Activated CD4-positive, alpha-beta T cell treated with anti-CD3 and anti-CD28 coated beads for 4 hours (primary cell): Measurements from ENCODE around the gene SLC30A1.

ENCODE experiments used
- DNase-seq, 2 donors: peaks; one replicate each; pipeline ENCODE4 v3.0.0-alpha.2; 2020

SLC30A1 gene

DNA sequence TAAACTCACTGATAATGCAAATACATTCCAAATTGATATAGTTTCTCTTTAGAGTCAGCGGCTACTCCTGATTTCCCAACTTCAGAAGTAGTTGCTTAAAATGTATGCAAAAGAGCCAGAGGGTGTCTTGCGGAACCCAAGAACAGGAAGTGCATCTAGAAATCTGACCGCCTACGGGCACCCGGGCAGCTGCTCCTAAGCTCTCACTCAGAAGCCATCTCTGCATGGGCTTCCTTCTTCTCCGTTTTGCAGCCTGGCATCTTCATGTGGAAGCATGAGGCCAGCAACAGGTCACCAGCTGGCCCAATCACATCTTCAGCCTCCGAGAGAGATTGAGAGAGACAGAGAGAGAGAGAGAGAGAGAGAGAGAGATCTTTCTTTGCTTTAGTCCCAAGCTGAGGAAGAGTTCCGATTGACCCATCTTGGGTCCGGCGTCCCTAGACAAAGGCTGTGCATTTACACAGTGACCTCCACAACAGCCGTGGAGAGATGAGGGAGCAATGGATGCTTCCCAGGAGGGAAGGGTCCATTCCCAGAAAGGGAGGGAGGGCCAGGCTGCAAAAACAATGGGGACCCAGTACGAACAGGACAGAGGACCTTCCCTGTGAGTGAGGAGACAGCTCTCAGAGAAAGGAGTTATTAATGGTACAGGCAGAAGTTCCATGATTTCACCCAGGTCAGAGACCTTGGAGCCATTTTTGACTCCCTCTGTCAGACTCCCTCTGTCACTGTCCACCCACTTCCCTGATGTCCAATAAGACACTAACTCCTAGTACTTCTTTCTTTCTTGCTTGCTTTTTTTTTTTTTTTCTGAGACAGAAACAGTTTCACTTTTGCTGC is 28.2 kb upstream of the SLC30A1 start:
- DNase-seq = peak; percentile 6 to 8

DNA sequence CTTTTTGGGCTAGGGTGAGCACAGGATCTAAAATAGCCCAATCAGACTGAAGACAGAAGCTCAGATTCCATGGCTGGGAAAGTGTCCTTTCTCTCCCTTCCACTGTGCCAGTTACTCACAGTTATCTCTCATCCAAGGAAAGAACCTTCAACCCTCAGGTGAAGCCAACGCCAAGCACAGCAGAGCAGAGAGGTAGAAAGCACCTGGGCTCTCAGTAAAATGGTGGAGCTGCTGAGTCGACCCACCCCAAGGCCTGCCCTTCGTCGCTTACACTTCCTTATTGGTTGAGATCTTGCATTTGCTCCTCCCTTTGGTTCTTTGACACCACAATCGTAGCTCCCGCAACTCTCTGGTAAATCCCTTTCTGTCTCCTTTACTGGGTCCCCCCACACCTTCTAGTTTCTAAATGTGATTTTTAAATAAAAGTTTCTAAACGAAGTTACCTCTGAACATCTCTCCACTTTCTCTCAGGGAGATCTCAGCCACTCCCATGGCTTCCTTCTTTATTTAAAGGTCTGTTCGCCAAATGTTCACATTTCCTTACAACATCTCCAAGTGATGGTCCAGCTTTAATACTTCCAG is 27.5 kb upstream of the SLC30A1 start:
- peak in 1 of 2 donors; percentile 27 for DNase-seq

DNA sequence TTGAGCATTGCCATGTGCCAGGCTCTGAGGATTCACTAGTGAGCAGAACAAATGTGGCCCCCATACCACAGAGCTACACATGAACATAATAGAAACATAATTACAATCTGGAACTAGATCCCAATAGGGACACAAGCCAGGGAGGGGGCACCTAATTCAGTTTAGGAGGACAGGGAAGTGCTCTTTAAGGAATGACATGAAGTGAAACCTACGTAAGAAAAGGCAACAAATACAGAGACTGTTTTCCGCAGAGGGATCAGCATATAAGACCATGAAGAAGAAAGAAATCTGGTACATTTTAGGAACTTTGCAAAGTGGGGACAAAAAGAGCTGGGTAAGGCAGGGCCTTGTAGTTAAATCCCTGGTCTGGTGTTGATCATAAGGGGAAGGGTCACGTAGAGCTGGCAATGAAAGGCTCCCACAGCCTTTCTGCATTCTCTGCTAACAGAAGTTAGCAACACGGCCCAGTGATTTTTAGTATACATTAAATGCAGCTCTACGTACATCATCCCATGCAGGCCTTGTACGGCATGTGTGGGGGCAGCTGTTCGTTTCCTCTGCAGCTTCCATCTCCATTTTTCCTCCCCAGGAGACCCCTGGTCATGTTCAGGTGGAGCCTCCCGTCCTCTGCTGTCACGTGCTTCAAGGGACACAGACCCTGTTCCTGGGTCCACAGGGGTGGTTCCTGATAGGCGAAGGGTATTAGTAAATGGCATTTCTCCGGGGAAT is 26.8 kb upstream of the SLC30A1 start:
- no peak for DNase-seq

DNA sequence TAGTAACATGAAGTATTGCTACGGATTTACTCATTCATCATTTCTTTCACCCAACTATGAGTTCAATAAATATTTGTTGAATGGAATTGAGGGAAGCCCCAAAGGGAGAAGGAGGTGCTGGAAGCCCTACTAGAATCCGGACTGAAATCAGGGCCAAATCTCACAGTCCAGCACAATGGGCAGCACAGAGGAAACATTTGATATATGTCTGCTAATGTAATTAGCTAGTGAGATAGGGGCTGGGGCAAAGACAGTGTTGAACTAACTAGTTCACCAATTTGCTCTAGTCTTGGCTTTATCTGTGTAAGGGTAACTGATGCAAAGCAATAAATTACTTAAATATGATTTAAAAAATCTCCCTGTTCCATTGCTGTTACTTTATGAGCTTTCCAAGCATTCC is 26.1 kb upstream of the SLC30A1 start:
- no peak for DNase-seq

DNA sequence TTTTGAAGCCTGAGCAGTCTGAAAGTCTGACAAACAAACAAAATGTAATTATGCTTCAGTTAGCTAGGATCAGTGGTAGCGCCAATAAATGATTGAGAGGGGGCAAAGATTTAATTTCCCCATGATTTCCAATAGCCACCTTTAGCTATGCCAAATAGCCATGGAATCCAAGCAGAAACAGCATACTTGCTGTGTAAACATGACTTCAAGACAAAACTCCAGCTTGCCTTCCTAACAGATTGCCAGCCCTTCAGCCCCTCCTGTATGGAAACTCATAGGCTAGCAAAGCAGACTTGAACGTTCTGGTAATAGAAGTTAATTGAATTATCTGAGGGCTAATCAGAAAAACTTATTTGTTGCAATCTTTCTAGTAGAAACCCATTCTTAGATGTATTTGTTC is 25.6 kb upstream of the SLC30A1 start:
- DNase-seq = no peak

DNA sequence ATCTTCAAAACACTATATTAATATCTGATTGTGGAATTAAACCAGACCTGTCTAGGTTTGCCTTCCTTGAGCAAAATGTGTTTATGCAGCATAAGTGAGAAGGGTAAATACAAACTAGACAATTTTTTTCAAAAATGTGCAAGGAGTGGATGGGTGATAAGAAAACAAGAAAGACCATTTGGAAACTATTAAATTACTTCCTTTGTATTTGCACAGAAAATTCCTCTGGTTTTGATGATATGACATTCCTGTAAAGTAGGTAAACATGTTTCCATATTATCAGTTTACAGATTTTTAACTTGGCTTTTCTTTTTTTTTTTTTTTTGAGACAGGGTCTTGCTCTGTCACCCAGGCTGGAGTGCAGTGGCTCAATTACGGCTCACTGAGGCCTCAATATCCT is 24.8 kb upstream of the SLC30A1 start:
- DNase-seq = no peak

DNA sequence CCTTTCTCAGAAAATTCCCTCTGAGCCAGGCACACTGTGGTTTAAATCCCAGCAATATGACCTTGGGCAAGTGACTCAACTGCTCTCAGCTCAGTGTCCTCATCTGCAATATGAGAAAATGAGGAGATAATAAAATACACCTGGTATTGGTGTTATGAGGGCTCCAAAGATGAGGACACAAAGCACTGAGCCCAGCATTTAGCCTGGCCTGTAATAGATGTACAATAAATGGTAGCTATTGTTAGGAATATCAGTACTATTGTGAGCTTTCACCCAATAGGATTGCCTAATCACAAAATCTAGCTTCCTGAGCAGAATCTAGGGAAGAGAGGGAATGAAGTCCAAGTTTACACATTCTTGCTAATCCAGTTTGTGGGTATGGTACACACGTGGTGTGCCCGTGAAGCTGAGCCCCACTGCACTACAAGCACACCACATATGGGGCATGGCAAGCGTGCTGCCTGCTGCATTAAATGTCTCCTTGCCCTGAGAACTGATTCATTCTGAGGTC is 24.3 kb upstream of the SLC30A1 start:
- DNase-seq = no peak

DNA sequence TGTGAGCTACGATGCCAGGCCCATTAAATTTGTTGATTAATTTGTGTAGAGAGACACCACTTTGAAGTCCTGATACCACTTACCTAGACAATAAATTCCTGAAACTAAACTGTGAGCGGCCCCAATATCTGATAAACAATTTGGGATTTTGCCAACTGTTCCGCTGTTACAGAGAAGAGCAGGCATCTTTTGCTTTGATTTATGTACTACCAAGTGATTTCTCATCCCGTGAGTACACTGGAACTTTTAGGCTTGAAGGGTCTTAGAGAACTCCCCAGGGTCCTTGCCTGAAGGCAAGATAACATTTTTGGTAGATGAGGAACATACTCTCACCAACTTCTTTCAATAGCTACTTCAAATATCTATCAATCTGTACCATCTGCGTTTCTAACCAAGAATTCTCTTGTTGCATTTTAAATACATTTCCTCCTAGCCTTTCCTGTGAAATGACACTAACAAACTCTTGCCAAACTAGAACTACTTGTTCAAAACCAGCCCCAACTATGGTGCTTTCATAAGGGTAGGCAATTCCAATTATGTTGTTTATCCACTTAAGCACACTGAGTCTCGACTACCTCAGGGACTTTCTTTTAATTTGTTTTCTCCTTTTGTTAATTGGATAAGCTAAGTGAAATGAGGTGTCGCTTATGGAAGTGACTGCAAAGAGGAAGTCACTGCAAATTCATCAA is 23.2 kb upstream of the SLC30A1 start:
- no peak for DNase-seq

DNA sequence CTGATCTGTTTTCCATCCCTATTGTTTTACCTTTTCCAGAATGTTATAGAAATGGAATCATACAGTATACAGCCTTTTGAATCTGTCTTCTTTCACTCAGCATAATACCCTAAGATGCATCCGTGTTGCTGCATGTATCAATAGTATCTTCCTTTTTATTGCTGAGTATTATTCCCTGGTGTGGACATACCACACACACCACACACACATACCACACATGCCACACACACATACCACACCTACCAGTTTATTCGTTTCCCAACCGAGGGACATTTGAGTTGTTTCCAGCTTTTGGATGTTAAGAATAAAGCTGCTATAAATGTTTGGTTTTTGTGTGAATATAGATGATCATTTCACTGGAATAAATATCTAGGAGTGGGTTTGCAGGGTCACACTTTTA is 22.2 kb upstream of the SLC30A1 start:
- DNase-seq = no peak

DNA sequence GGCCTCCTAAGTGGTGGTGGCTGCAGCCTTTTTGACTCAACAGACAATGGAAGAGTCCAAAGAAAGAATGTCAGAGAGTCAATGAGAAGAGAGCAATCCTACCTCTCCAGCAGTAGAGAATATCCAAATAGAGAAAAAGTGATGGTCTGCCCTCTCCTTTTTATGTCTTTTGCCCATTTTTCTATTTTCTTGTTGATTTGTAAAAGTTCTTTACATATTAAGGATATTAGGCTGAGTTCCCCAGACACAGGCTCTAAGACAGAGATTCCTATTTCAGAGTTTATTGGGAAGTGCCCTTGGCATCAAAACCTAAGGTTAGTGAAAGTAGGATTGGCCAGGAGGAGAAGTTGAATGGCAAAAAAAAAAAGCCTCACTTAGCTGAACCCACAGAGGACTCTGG is 20.3 kb upstream of the SLC30A1 start:
- no peak for DNase-seq

DNA sequence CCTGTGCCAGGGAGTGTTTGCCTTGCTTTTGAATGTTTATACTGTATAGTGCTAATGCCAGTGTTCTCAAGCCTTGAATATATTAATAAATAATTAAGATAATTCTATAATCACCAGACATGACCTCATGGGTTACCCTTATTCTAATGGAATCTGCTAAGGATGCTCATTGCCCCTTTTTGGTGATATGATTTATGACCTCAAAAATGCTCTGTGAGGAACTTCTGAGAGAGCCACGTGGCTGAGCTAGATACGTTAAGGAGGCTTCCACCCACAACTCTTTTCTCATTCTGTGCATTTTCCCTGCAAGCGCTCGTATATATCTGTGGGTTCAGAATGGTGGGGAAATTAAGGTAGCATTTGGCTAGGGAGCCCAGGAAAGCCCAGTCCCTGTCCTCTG is 19.6 kb upstream of the SLC30A1 start:
- no peak for DNase-seq

DNA sequence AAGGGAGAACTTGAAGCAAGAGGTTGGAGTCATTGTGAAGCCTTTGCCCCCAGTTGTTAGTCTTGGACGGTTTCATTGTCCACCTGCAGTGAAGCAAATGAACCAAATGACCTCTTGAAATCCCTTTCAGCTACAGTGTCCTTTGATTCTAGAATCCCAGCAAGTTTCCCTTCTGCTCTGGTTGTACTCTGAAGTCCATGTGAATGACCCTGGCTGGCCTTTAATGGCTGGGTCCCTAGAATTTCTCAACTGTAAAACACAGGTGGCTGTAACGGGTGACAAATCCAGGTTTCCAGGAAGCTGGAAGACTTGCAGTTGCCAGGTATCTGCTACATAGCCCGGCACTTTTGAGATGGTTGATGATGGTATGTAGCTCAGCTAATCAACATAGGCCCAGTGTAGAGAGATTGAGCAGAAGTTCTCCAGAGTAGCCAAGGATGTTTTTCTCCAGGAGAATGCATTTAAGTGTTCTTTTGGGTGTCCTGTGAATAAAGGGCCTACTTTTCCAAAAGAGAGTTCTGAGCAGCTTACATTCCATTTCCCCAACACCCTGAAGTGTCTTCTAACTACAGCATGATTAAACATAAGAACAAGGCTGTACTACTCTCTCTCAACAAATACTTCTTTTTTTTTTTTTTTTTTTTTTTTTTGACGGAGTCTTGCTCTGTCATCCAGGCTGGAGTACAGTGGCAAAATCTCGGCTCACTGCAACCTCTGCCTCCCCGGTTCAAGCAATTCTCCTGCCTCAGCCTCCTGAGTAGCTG is 17.6 kb upstream of the SLC30A1 start:
- no peak for DNase-seq

DNA sequence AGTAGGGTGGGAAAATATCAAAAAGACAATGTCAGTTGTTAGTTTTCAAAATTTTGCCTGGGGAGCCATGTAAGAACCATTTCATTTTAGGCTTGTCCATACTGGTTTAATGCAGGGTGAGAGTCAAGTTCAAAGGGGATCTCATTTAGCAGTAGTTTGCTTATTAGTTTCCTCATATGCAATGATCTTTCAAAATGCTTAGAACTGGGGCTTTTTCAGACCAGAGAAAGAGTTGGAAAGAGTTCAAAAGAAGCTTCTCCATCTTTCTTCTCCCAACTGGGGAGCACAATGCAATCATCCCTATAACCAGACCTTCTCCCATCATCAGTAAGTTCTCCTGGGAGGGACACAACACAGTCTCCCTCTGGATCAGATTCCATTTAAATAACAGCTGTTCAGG is 16.5 kb upstream of the SLC30A1 start:
- DNase-seq = no peak

DNA sequence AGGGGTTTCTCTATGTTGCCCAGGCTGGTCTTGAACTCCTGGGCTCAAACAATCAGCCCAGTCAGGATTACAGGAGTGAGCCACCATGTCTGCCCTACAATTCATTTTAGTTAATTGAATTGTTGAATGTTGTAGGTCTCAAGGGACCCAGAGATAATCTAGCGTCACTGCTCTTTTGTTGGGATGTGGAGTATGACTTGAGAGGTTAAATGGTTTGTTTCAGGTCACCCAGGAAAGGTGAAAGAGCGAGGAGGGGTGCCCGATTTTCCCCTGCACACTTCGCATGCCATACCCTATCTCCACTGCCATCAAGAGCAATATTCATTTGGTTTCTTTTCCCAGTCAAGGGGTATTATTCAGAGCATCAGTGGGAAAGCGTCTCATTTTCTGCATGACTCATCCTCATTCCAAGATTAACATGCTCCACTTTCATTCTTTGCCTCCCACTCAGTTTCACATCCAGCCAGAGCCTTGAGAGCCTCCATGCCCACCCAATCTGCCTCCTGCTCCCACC is 13.1 kb upstream of the SLC30A1 start:
- no peak for DNase-seq

DNA sequence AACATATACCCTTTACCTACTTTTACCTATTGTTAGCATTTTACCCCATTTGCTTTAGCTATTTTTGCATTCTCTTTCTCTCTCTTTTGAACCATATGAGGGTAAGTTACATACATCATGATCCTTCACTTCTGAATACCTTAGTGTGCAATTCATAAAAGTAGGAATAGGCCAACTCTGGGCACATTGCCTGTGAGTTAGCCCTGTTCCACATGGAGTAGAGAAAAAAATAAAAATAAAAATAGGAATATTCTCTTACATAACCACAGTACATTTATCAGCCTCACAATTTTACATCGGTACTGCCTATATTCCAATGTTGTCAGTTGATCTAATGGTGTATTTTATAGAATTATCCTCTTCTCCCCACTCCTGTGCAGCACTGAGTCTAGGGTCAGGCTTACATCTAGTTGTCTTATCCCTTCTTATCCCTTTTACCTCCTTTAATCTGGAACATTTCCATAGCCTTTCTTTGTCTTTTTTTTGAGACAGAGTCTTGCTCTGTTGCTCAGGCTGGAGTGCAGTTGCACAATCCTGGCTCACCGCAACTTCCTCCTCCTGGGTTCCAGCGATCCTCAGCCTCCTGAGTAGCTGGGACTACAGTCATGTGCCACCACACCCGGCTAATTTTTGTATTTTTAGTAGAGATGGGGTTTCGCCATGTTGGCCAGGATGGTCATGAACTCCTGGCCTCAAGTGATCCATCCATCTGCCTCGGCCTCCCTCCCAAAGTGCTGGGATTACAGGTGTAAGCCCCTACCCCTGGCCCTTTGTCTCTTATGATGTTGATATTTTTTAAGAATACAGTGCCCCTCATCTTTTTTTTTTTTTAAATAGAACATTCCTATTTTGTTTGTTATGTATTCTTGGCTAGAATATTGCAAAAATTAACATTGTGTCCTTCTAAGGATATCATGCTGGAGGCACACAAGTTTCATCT is 11.1 kb upstream of the SLC30A1 start:
- no peak for DNase-seq

DNA sequence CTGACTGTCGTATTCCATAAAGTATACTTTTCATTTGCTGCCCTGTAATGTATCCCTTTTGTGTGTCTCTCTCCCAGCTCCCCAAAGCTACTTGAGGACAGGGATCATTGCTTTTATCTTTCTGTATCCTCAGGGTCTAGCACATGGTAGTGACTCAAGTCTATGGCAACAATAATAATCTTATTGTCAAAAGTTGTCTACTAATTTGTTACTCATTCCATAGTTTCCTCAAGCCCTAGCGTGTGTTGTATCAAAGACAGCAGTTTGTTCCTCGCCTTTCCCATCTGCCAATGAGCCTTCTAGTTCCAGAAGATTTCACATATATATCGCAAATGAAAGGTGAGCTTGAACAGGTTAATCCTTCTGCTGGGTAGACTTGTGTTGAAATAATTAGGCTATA is 9.8 kb upstream of the SLC30A1 start:
- DNase-seq = no peak

DNA sequence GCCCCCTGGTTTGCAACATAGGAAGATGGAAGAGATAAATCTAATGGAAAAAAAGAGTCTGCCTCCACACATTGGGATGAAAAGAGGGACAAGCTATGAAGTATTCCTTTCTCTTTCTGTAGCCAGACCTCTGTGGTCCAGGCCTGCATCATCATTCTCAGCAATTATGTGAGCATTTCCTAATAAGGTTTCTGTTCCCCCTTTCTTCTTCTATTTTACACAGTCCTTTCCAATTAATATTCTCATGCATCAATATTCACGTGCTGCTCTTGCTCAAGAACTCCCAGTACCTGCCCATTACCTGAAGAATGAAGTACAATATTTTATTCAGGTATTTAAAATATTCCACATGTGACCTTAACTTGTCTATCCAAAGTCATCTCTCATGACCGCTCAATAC is 8.2 kb upstream of the SLC30A1 start:
- DNase-seq = no peak

DNA sequence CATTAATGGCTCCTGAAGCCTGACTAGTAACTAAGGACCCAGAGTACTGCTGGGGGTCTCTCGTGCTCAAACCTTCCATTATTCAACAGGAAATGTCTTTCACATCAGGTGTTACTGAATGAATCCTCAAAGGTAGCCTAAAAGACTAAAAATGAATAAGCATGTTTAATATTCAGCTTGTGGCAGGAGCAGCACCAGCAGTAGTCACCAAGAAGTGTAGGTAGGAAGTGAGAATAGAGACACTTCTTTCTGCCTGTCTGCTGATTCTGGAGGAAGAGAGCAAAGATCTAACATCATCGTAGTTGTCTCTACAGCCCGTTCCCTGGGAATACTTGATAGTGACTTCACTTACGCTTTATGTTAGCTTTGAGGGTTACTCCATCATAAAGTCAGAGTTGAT is 7.6 kb upstream of the SLC30A1 start:
- no peak for DNase-seq

DNA sequence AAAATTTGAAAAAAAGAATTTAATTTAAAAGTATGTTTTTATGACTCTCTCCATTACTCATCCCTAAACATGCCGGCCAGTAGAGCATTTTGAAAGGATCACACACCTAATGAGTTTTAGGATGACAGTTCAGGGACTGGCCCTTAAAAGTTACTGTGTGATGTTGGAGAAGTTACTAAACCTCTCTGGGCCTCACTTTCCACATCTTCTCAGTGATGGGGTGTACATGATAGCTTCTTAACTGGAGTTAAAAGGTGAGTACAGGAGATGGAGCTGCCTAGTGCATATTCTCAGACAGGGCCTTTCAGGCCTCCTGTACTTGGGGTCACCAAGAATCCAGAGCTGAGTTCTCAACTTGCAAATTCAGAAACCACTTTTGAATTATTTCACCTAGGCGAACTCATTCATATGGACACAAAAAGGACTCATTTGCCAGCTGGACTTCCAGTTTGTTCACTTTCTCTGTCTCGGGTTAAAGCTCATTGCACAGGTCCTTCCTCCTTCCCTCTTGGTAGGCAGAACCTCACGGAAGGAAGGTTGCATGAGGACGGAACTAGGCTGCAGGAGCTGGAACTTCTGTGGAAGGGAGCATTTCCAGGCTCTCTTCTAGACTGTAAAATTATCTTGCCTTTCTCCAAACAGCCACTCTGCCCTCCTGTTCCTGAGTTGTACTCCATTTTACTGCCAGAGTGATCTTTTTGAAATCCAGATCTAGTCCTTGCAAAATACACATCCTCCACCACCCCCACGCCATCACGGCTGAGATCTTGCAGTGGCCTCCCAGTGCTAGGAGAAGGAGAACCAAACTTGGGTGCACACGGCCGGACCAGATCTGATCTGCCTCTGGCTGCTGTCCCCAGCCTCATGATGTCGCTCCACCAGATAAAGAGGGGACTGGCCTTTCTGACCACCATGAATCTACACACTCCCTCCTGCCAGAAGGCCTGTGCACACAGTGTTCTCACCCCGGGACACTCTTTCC is 4.3 kb upstream of the SLC30A1 start:
- DNase-seq = no peak

DNA sequence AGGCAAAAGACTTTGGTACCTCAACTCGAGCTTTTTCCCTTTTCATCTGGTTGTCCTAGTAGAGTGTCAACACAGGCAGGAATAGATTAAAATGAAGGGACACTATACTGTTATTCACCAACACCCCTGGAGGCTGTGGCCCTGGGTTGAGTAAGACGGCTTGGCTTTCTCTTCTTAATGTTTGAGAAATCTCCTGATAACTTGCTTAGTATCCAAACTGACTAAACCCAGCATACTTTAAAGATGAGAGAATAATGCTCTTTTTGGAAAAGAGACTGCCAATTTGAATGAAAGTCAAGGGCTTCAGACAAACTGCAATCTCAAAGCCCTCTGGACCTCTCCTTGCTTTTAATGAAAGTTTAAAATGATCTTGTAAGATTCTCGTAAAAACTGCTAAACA is 2.6 kb upstream of the SLC30A1 start:
- no peak for DNase-seq
